Cardiac fibroblast (primary cell): ENCODE results near the gene NOS1AP.
"Not testable (repeated sequence)": the region's sequence is repeated elsewhere in the genome, so short reads cannot be mapped to it uniquely, and the experiment has no call there.

Experiments used
- DNase-seq, 2 donors: peaks; one replicate each; pipeline versions ENCODE4 v3.0.0 to v3.0.0-alpha.2; 2010; ENCODE audit warnings: low read depth in 2 of 2
- H3K4me3 ChIP-seq, 2 donors: replicated peaks in 1 of 2; 1 replicate in 1 of 2; 2 replicates in 1 of 2; pipeline ENCODE4 v1.5.1; 2011; ENCODE audit warnings: low read depth in 2 of 2, low read length in 2 of 2, mild to moderate bottlenecking in 2 of 2, moderate library complexity in 1 of 2
- CTCF ChIP-seq: IDR thresholded peaks from one replicate; pipeline ENCODE4 v1.5.1; 2011; ENCODE audit warnings: low read depth, mild to moderate bottlenecking, low read length, inconsistent platforms

The NOS1AP gene

GRCh38 chr1:162336621-162337285 is 267.3 kb downstream of the NOS1AP start:
- no peak for TF ChIP-seq CTCF
- H3K4me3 ChIP-seq, result no peak overlapping the region
- DNase-seq, result no peak

- DNase-seq, result no peak
- no peak overlapping the region for H3K4me3 ChIP-seq
- no peak for TF ChIP-seq CTCF
Measured at GRCh38 chr1:162342452-162342983, 273.0 kb downstream of the NOS1AP start.

GRCh38 chr1:162343470-162343869 is 274.0 kb downstream of the NOS1AP start:
- no peak for DNase-seq
- no peak overlapping the region for H3K4me3 ChIP-seq

GRCh38 chr1:162347281-162347680 is 277.8 kb downstream of the NOS1AP start:
- no peak for TF ChIP-seq CTCF
- H3K4me3 ChIP-seq, result no peak overlapping the region
- DNase-seq, result no peak

More at GRCh38 chr1:162343470-162343869, 274.0 kb downstream of the NOS1AP start:
- no peak for TF ChIP-seq CTCF

- peak; percentile 83 to 88 for DNase-seq
- no peak for TF ChIP-seq CTCF
- no peak overlapping the region for H3K4me3 ChIP-seq
Measured at GRCh38 chr1:162349635-162350330, 280.3 kb downstream of the NOS1AP start.

GRCh38 chr1:162351246-162351842 is 281.9 kb downstream of the NOS1AP start:
- no peak overlapping the region for H3K4me3 ChIP-seq
- no peak for TF ChIP-seq CTCF
- DNase-seq, result no peak

GRCh38 chr1:162351874-162352273 is 282.4 kb downstream of the NOS1AP start:
- DNase-seq, H3K4me3 ChIP-seq: not testable (repeated sequence)
